ENCODE measurements around the gene MAP6.

DNA sequence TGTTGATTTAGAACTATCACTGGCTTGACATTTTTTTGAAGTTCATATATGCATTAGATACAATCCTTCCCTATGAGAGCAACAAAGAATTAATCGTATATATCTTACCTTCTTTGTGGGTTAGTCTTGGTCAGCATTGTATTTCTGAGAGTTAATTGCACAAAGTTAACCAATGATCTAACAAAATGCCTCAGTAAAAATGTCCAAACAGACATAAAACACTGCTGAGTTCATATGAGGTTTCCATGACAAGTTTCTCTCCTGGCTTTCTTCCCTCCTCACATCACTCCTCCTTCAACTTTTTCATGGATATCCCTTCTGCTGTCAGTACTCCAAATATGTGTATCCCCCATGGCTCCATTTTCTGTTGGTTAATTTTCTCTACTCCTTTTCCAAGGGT is 9.0 kb downstream of the MAP6 start:
- TF ChIP-seq, protein P1, sequence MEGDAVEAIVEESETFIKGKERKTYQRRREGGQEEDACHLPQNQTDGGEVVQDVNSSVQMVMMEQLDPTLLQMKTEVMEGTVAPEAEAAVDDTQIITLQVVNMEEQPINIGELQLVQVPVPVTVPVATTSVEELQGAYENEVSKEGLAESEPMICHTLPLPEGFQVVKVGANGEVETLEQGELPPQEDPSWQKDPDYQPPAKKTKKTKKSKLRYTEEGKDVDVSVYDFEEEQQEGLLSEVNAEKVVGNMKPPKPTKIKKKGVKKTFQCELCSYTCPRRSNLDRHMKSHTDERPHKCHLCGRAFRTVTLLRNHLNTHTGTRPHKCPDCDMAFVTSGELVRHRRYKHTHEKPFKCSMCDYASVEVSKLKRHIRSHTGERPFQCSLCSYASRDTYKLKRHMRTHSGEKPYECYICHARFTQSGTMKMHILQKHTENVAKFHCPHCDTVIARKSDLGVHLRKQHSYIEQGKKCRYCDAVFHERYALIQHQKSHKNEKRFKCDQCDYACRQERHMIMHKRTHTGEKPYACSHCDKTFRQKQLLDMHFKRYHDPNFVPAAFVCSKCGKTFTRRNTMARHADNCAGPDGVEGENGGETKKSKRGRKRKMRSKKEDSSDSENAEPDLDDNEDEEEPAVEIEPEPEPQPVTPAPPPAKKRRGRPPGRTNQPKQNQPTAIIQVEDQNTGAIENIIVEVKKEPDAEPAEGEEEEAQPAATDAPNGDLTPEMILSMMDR (IDR thresholded peaks at IDR 0.05; ENCODE audit: low read depth, low read length) = no peak
- no peak for TF ChIP-seq MAX (IDR thresholded peaks at IDR 0.05; ENCODE audit: low read depth, low read length)

Measured in NB4 (cell line).